Measurements from ENCODE around the gene TM9SF3.
A peak's percentile ranks its signal among the peaks of the same experiment; 100 is the strongest.

TM9SF3 gene

GRCh38 chr10:96586419-96587263 is at the start of gene TM9SF3:
Gene TM9SF3, minus strand, starts transcription at chr10:96587012. Its CDS starts 177 bp downstream, at chr10:96586835.
- peak; percentile 97 for DNase-seq

GRCh38 chr10:96636551-96636950 is 49.7 kb upstream of the TM9SF3 start:
- DNase-seq: no peak

- no peak for DNase-seq
Observed at GRCh38 chr10:96632974-96633710, 46.3 kb upstream of the TM9SF3 start.

GRCh38 chr10:96627292-96627691 is 40.5 kb upstream of the TM9SF3 start:
- DNase-seq: no peak

- no peak for DNase-seq
Observed at GRCh38 chr10:96626795-96627194, 40.0 kb upstream of the TM9SF3 start.

GRCh38 chr10:96625173-96625572 is 38.4 kb upstream of the TM9SF3 start:
- DNase-seq: no peak

- no peak for DNase-seq
Observed at GRCh38 chr10:96622013-96622787, 35.4 kb upstream of the TM9SF3 start.

GRCh38 chr10:96619796-96620773 is 33.3 kb upstream of the TM9SF3 start:
- no peak for DNase-seq

- no peak for DNase-seq
Observed at GRCh38 chr10:96619120-96619519, 32.3 kb upstream of the TM9SF3 start.

GRCh38 chr10:96618653-96619052 is 31.8 kb upstream of the TM9SF3 start:
- DNase-seq: no peak

GRCh38 chr10:96616961-96617360 is 30.1 kb upstream of the TM9SF3 start:
- DNase-seq: no peak

- DNase-seq: no peak
Observed at GRCh38 chr10:96614515-96614914, 27.7 kb upstream of the TM9SF3 start.

GRCh38 chr10:96613576-96613975 is 26.8 kb upstream of the TM9SF3 start:
- no peak for DNase-seq

- no peak for DNase-seq
Observed at GRCh38 chr10:96612055-96612830, 25.4 kb upstream of the TM9SF3 start.

GRCh38 chr10:96610817-96611216 is 24.0 kb upstream of the TM9SF3 start:
- DNase-seq: no peak

GRCh38 chr10:96609510-96609909 is 22.7 kb upstream of the TM9SF3 start:
- DNase-seq: no peak

GRCh38 chr10:96608805-96609204 is 22.0 kb upstream of the TM9SF3 start:
- DNase-seq: no peak

GRCh38 chr10:96608262-96608661 is 21.4 kb upstream of the TM9SF3 start:
- DNase-seq: no peak

- DNase-seq: no peak
Observed at GRCh38 chr10:96606946-96607345, 20.1 kb upstream of the TM9SF3 start.

GRCh38 chr10:96606216-96606615 is 19.4 kb upstream of the TM9SF3 start:
- no peak for DNase-seq

- no peak for DNase-seq
Observed at GRCh38 chr10:96600337-96600736, 13.5 kb upstream of the TM9SF3 start.

Data from activated effector memory CD4-positive, alpha-beta T cell treated with anti-CD3 and anti-CD28 coated beads, Interleukin-2, amount 50 U/mL, for 16 hours (primary cell).